ENCODE results near the gene HDDC3.
A peak's percentile ranks its signal among the peaks of the same experiment; 100 is the strongest.

The HDDC3 gene

GRCh38 chr15:90892498-90893174 lies 39.7 kb downstream of the HDDC3 start:
- no peak for DNase-seq (ENCODE audit: low read depth in 2 of 3, low spot score in 1 of 3)

GRCh38 chr15:90892023-90892422 lies 40.3 kb downstream of the HDDC3 start:
- no peak for DNase-seq (ENCODE audit: low read depth in 2 of 3, low spot score in 1 of 3)

- DNase-seq (ENCODE audit: low read depth in 2 of 3, low spot score in 1 of 3) = no peak
Observed at GRCh38 chr15:90891346-90891949, 40.9 kb downstream of the HDDC3 start.

- DNase-seq (ENCODE audit: low read depth in 2 of 3, low spot score in 1 of 3) = no peak
Observed at GRCh38 chr15:90890839-90891238, 41.5 kb downstream of the HDDC3 start.

- no peak for DNase-seq (ENCODE audit: low read depth in 2 of 3, low spot score in 1 of 3)
Observed at GRCh38 chr15:90889736-90890456, 42.5 kb downstream of the HDDC3 start.

GRCh38 chr15:90889313-90889730 lies 43.0 kb downstream of the HDDC3 start:
- no peak for DNase-seq (ENCODE audit: low read depth in 2 of 3, low spot score in 1 of 3)

- DNase-seq (ENCODE audit: low read depth in 2 of 3, low spot score in 1 of 3) = no peak
Observed at GRCh38 chr15:90887037-90887481, 45.3 kb downstream of the HDDC3 start.

- DNase-seq (ENCODE audit: low read depth in 2 of 3, low spot score in 1 of 3) = no peak
Observed at GRCh38 chr15:90886291-90886614, 46.1 kb downstream of the HDDC3 start.

GRCh38 chr15:90885432-90886290 lies 46.7 kb downstream of the HDDC3 start:
- peak; percentile 58 to 79 (median 75) for DNase-seq (ENCODE audit: low read depth in 2 of 3, low spot score in 1 of 3)

- no peak for DNase-seq (ENCODE audit: low read depth in 2 of 3, low spot score in 1 of 3)
Observed at GRCh38 chr15:90884719-90885431, 47.5 kb downstream of the HDDC3 start.

- DNase-seq (ENCODE audit: low read depth in 2 of 3, low spot score in 1 of 3) = no peak
Observed at GRCh38 chr15:90883976-90884718, 48.2 kb downstream of the HDDC3 start, which contains the start of gene FES. TSS of gene FES (plus strand) at chr15:90884504. CDS start at chr15:90885046, 542 bp downstream.

- no peak for DNase-seq (ENCODE audit: low read depth in 2 of 3, low spot score in 1 of 3)
Observed at GRCh38 chr15:90883526-90883975, 48.8 kb downstream of the HDDC3 start.

- no peak for DNase-seq (ENCODE audit: low read depth in 2 of 3, low spot score in 1 of 3)
Observed at GRCh38 chr15:90882781-90883525, 49.4 kb downstream of the HDDC3 start.

GRCh38 chr15:90881978-90882721 lies 50.2 kb downstream of the HDDC3 start:
- DNase-seq (ENCODE audit: low read depth in 2 of 3, low spot score in 1 of 3) = no peak

GRCh38 chr15:90881181-90881977 lies 51.0 kb downstream of the HDDC3 start:
- DNase-seq (ENCODE audit: low read depth in 2 of 3, low spot score in 1 of 3) = no peak

- DNase-seq (ENCODE audit: low read depth in 2 of 3, low spot score in 1 of 3) = no peak
Observed at GRCh38 chr15:90880381-90881145, 51.8 kb downstream of the HDDC3 start.

Data from stimulated activated CD4-positive, alpha-beta T cell treated with anti-CD3 and anti-CD28 coated beads, Interleukin-12 subunit alpha, Interleukin-12 subunit beta, amount 100 ng/mL, for 48 hours (primary cell).